ENCODE data around the gene OPN4.

OPN4 gene

GRCh38 chr10:86686972-86687371 lies 32.6 kb downstream of the OPN4 start:
- no peak for DNase-seq

GRCh38 chr10:86687750-86688149 lies 33.4 kb downstream of the OPN4 start:
- no peak overlapping the region for H2AFZ ChIP-seq (ENCODE audit: low read depth, low read length)
- no peaks in the 10 kb centered on the region for H3K4me1 ChIP-seq (ENCODE audit: insufficient read depth, low read length)
- H3K36me3 ChIP-seq (ENCODE audit: insufficient read depth, low read length): no peaks in the 10 kb centered on the region
- DNase-seq: no peak
- H3K9ac ChIP-seq (ENCODE audit: low read depth, low read length): no peak overlapping the region
- H3K27ac ChIP-seq (ENCODE audit: low read length): no peak overlapping the region
- H3K79me2 ChIP-seq (ENCODE audit: insufficient read depth, low read length): no peaks in the 10 kb centered on the region
- H3K4me2 ChIP-seq (ENCODE audit: insufficient read depth, low read length): no peak overlapping the region
- no peak for TF ChIP-seq EZH2 (IDR thresholded peaks at IDR 0.05; ENCODE audit: borderline replicate concordance, low read depth, low read length, severe bottlenecking)
- no peak for TF ChIP-seq CTCF (IDR thresholded peaks at IDR 0.05; ENCODE audit: borderline replicate concordance, extremely low read depth, low read length, poor library complexity, severe bottlenecking)
- no peak for ATAC-seq (ENCODE audit: insufficient read depth, low read depth)
- peaks cover 16% of the 10 kb centered on the region for H3K27me3 ChIP-seq (ENCODE audit: insufficient read depth, low read length, poor library complexity)
- H3K4me3 ChIP-seq (ENCODE audit: low read depth in 1 of 2, low read length in 2 of 2): no peak overlapping the region
- no peaks in the 10 kb centered on the region; the same call in 1 of the 2 replicates for H4K20me1 ChIP-seq (ENCODE audit: insufficient read depth, low read length)
- no peaks in the 10 kb centered on the region for H3K9me3 ChIP-seq (ENCODE audit: insufficient read depth, low read length, severe bottlenecking)

More at GRCh38 chr10:86686972-86687371, 32.6 kb downstream of the OPN4 start:
- Histone ChIP-seq H3K36me3 (ENCODE audit: insufficient read depth, low read length) (no peaks in the 10 kb centered on the region), H3K27ac (ENCODE audit: low read length) (no peak overlapping the region), H3K9me3 (ENCODE audit: insufficient read depth, low read length, severe bottlenecking) (no peaks in the 10 kb centered on the region), H3K79me2 (ENCODE audit: insufficient read depth, low read length) (no peaks in the 10 kb centered on the region), H3K4me3 (ENCODE audit: low read depth in 1 of 2, low read length in 2 of 2) (no peak overlapping the region), H3K9ac (ENCODE audit: low read depth, low read length) (no peak overlapping the region), H3K4me2 (ENCODE audit: insufficient read depth, low read length) (no peak overlapping the region), H2AFZ (ENCODE audit: low read depth, low read length) (no peak overlapping the region), H4K20me1 (ENCODE audit: insufficient read depth, low read length) (peaks cover 4% of the 10 kb centered on the region; the same call in 1 of the 2 replicates), H3K4me1 (ENCODE audit: insufficient read depth, low read length) (no peaks in the 10 kb centered on the region), H3K27me3 (ENCODE audit: insufficient read depth, low read length, poor library complexity) (peaks cover 16% of the 10 kb centered on the region)
- TF ChIP-seq CTCF (IDR thresholded peaks at IDR 0.05; ENCODE audit: borderline replicate concordance, extremely low read depth, low read length, poor library complexity, severe bottlenecking) (no peak), EZH2 (IDR thresholded peaks at IDR 0.05; ENCODE audit: borderline replicate concordance, low read depth, low read length, severe bottlenecking) (no peak)
- no peak for ATAC-seq (ENCODE audit: insufficient read depth, low read depth)

GRCh38 chr10:86688398-86688921 lies 34.1 kb downstream of the OPN4 start:
- H3K36me3 ChIP-seq (ENCODE audit: insufficient read depth, low read length): no peaks in the 10 kb centered on the region
- peaks cover 9% of the 10 kb centered on the region for H3K27me3 ChIP-seq (ENCODE audit: insufficient read depth, low read length, poor library complexity)
- H2AFZ ChIP-seq (ENCODE audit: low read depth, low read length): no peak overlapping the region
- no peak overlapping the region for H3K4me2 ChIP-seq (ENCODE audit: insufficient read depth, low read length)
- ATAC-seq (ENCODE audit: insufficient read depth, low read depth) (peak; percentile 94), DNase-seq (peak; percentile 61)
- no peak overlapping the region for H3K9ac ChIP-seq (ENCODE audit: low read depth, low read length)
- H3K4me3 ChIP-seq (ENCODE audit: low read depth in 1 of 2, low read length in 2 of 2): no peak overlapping the region
- H3K79me2 ChIP-seq (ENCODE audit: insufficient read depth, low read length): no peaks in the 10 kb centered on the region
- H4K20me1 ChIP-seq (ENCODE audit: insufficient read depth, low read length): no peaks in the 10 kb centered on the region; the same call in 1 of the 2 replicates
- H3K4me1 ChIP-seq (ENCODE audit: insufficient read depth, low read length): no peaks in the 10 kb centered on the region
- H3K9me3 ChIP-seq (ENCODE audit: insufficient read depth, low read length, severe bottlenecking): no peaks in the 10 kb centered on the region
- H3K27ac ChIP-seq (ENCODE audit: low read length): no peak overlapping the region
- TF ChIP-seq EZH2 (IDR thresholded peaks at IDR 0.05; ENCODE audit: borderline replicate concordance, low read depth, low read length, severe bottlenecking): no peak
- peak; percentile 83 for TF ChIP-seq CTCF (IDR thresholded peaks at IDR 0.05; ENCODE audit: borderline replicate concordance, extremely low read depth, low read length, poor library complexity, severe bottlenecking)
